ENCODE measurements around the gene IFNG-AS1.
A peak's percentile ranks its signal among the peaks of the same experiment; 100 is the strongest.

Gene IFNG-AS1

DNA sequence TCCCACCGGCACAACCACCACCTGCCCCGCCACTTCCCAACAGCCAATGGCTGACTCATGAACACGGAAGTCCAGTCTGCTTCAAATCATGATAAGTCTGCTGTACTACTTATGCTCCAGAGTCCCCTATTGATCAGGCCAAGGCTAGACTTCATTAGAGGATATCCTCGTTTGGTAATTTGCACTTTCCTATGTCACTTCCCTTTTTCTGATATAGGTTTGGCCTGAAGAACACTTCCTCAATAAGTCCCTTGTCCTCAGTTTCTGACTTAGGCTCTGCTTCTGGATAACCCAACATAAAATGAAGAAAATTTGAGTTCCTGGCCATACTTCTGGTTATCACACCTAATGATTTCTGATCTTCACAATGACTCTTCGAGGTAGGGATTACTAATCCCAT lies 45.3 kb downstream of the IFNG-AS1 start:
- FAIRE-seq = no peak
- DNase-seq (ENCODE audit: insufficient read length, low spot score) = no peak
- TF ChIP-seq, protein P1, sequence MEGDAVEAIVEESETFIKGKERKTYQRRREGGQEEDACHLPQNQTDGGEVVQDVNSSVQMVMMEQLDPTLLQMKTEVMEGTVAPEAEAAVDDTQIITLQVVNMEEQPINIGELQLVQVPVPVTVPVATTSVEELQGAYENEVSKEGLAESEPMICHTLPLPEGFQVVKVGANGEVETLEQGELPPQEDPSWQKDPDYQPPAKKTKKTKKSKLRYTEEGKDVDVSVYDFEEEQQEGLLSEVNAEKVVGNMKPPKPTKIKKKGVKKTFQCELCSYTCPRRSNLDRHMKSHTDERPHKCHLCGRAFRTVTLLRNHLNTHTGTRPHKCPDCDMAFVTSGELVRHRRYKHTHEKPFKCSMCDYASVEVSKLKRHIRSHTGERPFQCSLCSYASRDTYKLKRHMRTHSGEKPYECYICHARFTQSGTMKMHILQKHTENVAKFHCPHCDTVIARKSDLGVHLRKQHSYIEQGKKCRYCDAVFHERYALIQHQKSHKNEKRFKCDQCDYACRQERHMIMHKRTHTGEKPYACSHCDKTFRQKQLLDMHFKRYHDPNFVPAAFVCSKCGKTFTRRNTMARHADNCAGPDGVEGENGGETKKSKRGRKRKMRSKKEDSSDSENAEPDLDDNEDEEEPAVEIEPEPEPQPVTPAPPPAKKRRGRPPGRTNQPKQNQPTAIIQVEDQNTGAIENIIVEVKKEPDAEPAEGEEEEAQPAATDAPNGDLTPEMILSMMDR (IDR thresholded peaks at IDR 0.05; ENCODE audit: insufficient read depth, missing control alignments) = no peak

DNA sequence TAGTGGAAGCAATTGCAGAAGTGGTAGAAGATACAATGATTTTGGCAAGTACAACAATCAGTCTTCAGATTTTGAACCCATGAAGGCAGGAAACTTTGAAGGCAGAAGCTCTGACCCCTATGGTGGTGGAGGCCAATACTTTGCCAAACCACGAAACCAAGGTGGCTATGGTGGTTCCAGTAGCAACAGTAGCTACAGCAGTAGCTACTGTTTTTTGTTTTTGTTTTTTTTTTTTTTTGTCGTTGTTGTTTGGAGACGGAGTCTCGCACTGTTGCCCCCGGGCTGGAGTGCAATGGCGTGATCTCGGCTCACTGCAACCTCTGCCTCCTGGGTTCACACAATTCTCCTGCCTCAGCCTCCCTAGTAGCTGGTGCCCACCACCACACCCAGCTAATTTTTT lies 47.4 kb downstream of the IFNG-AS1 start:
- DNase-seq (ENCODE audit: insufficient read length, low spot score) (no peak), FAIRE-seq (no peak)
- TF ChIP-seq, protein P1 (IDR thresholded peaks at IDR 0.05; ENCODE audit: insufficient read depth, missing control alignments) = no peak

DNA sequence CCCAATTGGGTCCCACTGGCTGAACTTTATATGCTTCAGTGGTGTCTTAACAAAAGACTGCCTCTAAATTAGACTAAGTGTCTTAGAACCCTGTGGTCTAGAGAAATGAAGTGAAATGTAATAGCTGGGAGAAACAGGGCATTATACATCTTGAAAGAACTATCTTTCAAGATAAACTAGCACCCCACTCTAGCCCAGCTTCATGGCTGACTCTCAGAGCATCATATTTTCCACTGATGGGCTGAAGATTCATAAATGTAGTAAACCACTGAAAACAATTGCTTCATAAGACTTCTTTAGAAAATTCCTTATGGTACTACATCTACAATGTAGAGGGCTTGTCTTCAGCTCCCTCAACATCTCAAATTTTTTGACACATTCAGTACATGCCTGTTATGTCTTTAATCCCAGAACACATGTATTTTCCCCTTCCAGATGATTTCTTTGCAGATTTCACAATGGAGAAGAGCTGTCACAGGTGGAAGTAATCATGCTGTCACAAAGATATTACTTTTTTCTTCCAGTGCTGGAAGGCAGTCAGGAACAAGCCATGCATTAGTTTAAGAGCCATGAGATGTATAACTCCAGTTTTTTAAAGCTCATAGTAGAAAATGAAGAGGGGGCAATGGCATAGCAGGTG lies 48.5 kb downstream of the IFNG-AS1 start:
- TF ChIP-seq, protein P1 (IDR thresholded peaks at IDR 0.05; ENCODE audit: insufficient read depth, missing control alignments) = no peak
- DNase-seq (ENCODE audit: insufficient read length, low spot score) (no peak), FAIRE-seq (no peak)

DNA sequence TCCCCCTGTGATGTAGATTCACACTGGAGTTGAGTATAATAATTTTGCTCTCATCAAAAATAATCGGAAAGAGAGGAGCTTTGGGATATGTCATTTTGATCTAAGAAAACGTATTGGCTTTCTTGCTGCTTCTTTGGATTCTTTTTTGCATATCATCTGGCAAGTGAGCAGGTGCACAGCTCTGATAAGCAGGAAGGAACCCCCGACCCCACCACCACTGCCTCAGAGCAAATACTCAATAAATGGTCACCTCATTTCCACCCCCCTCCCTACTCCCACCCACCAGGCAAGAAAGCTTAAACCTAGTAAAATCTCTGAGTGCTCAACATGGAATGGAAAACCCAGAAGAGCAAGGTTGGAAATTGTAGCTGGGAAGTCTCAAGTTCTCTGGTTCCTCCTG lies 49.4 kb downstream of the IFNG-AS1 start:
- FAIRE-seq = no peak
- TF ChIP-seq, protein P1 (IDR thresholded peaks at IDR 0.05; ENCODE audit: insufficient read depth, missing control alignments) = no peak
- DNase-seq (ENCODE audit: insufficient read length, low spot score) = no peak

DNA sequence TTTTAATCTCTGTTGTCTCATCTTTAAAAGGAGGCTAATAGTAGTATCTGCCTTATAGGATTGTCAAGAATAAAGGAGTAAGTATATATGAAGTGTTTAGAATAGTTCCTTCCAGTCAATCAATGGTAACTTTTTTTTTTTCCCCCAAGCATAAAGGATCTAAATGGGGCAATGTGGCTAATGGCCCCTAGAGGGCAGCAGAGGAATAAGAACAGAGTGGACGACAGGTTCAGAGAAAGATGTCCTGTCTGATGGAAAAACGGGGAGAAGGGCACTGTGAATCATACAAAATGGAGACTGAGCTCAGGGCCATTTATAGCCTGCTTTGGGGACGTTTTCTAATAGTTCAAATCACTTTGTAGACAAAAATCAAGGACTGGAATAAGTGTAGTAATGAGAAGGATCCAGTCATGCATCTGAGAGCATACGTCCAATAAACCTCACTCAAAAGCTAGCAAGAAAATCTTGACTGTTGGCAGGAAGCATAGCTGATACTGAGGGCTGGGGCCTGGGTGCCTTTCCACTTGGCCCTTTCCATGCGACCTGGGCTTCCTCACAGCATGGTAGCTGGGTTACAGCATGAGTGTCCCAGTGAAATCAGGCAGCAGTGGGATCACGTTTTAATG lies 51.3 kb downstream of the IFNG-AS1 start:
- TF ChIP-seq, protein P1 (IDR thresholded peaks at IDR 0.05; ENCODE audit: insufficient read depth, missing control alignments) = peak; percentile 92
- FAIRE-seq = peak; percentile 80

DNA sequence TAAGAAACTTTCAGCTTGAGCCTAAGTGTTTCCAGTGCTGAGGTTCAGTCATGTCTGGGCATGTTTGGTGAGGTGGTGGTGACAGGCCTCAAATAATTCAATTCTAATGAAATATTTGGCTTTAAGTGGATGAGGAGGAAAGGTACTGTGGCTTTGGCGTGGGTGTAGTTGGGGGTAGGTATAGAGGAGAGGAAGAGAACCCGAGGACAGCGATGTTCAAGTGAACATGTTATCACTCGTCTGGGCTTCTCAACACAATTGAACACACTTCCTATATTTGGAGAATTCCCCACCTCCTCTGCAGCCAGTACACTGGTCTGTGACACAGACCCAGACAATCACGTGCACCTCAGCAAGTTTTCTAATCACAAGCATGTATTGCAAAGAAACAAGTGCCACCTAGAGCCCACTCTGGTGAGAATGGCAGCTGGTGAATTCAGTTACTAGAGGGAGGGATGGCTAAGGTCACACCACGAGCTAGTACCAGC lies 53.0 kb downstream of the IFNG-AS1 start:
- DNase-seq (ENCODE audit: insufficient read length, low spot score) (no peak), FAIRE-seq (no peak)
- TF ChIP-seq, protein P1 (IDR thresholded peaks at IDR 0.05; ENCODE audit: insufficient read depth, missing control alignments) = no peak

More for the DNA sequence above, 51.3 kb downstream of the IFNG-AS1 start:
- peak; percentile 47 for DNase-seq (ENCODE audit: insufficient read length, low spot score)

DNA sequence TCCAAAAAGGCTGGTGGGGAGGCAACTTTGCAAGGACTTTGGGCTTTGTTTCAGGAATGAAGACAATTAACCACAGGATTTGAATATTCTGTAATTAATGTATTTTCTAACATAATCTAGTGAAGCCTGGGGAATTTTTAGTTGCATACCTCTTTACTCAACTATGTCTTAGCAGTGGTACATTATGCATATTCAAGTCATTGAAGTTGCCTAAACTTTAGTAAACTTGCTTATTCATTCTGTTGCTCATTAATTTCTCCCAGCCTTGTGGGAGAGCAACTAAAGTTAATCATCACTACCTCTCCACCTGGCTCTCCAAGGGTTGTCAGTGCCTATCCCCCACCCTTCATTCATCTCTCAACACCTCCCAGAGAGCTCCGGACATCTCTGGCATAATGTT lies 54.2 kb downstream of the IFNG-AS1 start:
- TF ChIP-seq, protein P1 (IDR thresholded peaks at IDR 0.05; ENCODE audit: insufficient read depth, missing control alignments) = no peak
- FAIRE-seq (no peak), DNase-seq (ENCODE audit: insufficient read length, low spot score) (no peak)

Data from D721Med (cell line).